Muscle of leg (tissue), 11 donors: ENCODE data around the gene TANGO2. TPM values are rescaled to one million over a fixed set of nuclear protein-coding genes. Genes with fewer than 3 reads are reported as not detected.

Experiments
- DNase-seq: peaks from one replicate; pipeline ENCODE4 v3.0.0; 2013
- H3K27ac ChIP-seq: one replicate; pipeline ENCODE4 v1.5.1; 2013; ENCODE audit warnings: mild to moderate bottlenecking, low read length, control low read depth
- H3K27me3 ChIP-seq: one replicate; pipeline ENCODE4 v1.6.1; 2013; ENCODE audit warnings: low read length; ENCODE audit not compliant: control insufficient read depth, insufficient read depth
- H3K36me3 ChIP-seq: one replicate; pipeline ENCODE4 v1.6.1; 2013; ENCODE audit warnings: low read length; ENCODE audit not compliant: control insufficient read depth, insufficient read depth
- H3K4me1 ChIP-seq: one replicate; pipeline ENCODE4 v1.6.1; 2013; ENCODE audit warnings: low read length; ENCODE audit not compliant: control insufficient read depth, insufficient read depth
- H3K4me3 ChIP-seq: one replicate; pipeline ENCODE4 v1.5.1; 2013; ENCODE audit warnings: low read length, control low read depth
- H3K9me3 ChIP-seq: replicated peaks from 2 replicates; pipeline ENCODE4 v1.6.1; 2013; ENCODE audit warnings: low read depth, low read length; ENCODE audit not compliant: control insufficient read depth
- WGBS: methylation state at CpG from one replicate; pipeline ENCODE4 v1.1.5; 2013; ENCODE audit warnings: missing lambda C conversion rate; ENCODE audit not compliant: insufficient coverage; 5-methylcytosine and 5-hydroxymethylcytosine counted together
- polyA plus RNA-seq, 8 donors: library from polyadenylated mRNA; unstranded; fragments of 120-200 nt; gene quantifications; one replicate each; pipeline versions ENCODE4 v1.2.1 to v1.2.3, GENCODE V29; 2013; ENCODE audit warnings: inconsistent platforms in 1 of 8, low replicate concordance in 1 of 8; ENCODE audit not compliant: insufficient read length in 8 of 8, insufficient read depth in 1 of 8
- total RNA-seq: library from RNA; stranded (reverse); fragments of 120-200 nt; gene quantifications from one replicate; pipeline ENCODE4 v1.2.4, GENCODE V29; 2013

TANGO2 gene
- total and polyA plus RNA-seq, 9 donors = 7.7 to 11.6 (median 9.1) TPM

- Histone ChIP-seq H3K36me3 (no peaks in the 10 kb centered on the region), H3K9me3 (no peaks in the 10 kb centered on the region), H3K27ac (no peak overlapping the region), H3K4me3 (no peak overlapping the region), H3K27me3 (peaks cover 30% of the 10 kb centered on the region), H3K4me1 (peaks cover 49% of the 10 kb centered on the region)
- DNase-seq = no peak
- WGBS = 55% methylated on average over 2 of the region's 5 CpGs
Measured at GRCh38 chr22:20014526-20015186, 6.3 kb upstream of the TANGO2 start.

GRCh38 chr22:20015187-20015625, 5.7 kb upstream of the TANGO2 start:
- no peaks in the 10 kb centered on the region for H3K9me3 ChIP-seq
- 88% methylated on average over 7 of the region's 10 CpGs for WGBS
- H3K4me3 ChIP-seq = no peak overlapping the region
- DNase-seq = no peak
- peaks cover 50% of the 10 kb centered on the region for H3K4me1 ChIP-seq
- no peak overlapping the region for H3K27ac ChIP-seq
- H3K27me3 ChIP-seq = peaks cover 31% of the 10 kb centered on the region
- no peaks in the 10 kb centered on the region for H3K36me3 ChIP-seq

GRCh38 chr22:20015971-20016733, 4.8 kb upstream of the TANGO2 start:
- DNase-seq = no peak

GRCh38 chr22:20016734-20017621, 3.9 kb upstream of the TANGO2 start, which contains the start of gene ARVCF:
Gene ARVCF, minus strand, starts transcription at chr22:20016823. Its CDS starts 26,029 bp downstream, at chr22:19990794.
- no peak within 1 kb of the TSS for H3K27ac ChIP-seq
- under 1% methylated on average over 73 of the region's 79 CpGs for WGBS
- peak within 1 kb of the TSS; percentile 58 for H3K4me3 ChIP-seq
- H3K4me1 ChIP-seq = peaks cover 51% of the 10 kb centered on the region
- H3K9me3 ChIP-seq = no peaks in the 10 kb centered on the region
- H3K27me3 ChIP-seq = peaks cover 31% of the 10 kb centered on the region
- no peaks in the 10 kb centered on the region for H3K36me3 ChIP-seq
- peak; percentile 96 for DNase-seq

More at GRCh38 chr22:20015971-20016733, 4.8 kb upstream of the TANGO2 start:
- Histone ChIP-seq H3K4me1 (peaks cover 45% of the 10 kb centered on the region), H3K9me3 (no peaks in the 10 kb centered on the region), H3K27me3 (peaks cover 31% of the 10 kb centered on the region), H3K36me3 (no peaks in the 10 kb centered on the region), H3K27ac (no peak overlapping the region), H3K4me3 (peak overlapping the region; percentile 58)
- 1% methylated on average over 90 of the region's 101 CpGs for WGBS

- H3K27me3 ChIP-seq = peaks cover 31% of the 10 kb centered on the region
- H3K4me3 ChIP-seq = no peak overlapping the region
- no peaks in the 10 kb centered on the region for H3K9me3 ChIP-seq
- no peak for DNase-seq
- WGBS = 47% methylated on average over 5 of the region's 9 CpGs
- H3K36me3 ChIP-seq = no peaks in the 10 kb centered on the region
- no peak overlapping the region for H3K27ac ChIP-seq
- peaks cover 56% of the 10 kb centered on the region for H3K4me1 ChIP-seq
Measured at GRCh38 chr22:20017622-20017958, 3.3 kb upstream of the TANGO2 start.

GRCh38 chr22:20018001-20018400, 2.9 kb upstream of the TANGO2 start:
- 71% methylated on average over 5 of the region's 5 CpGs for WGBS
- H3K27ac ChIP-seq = no peak overlapping the region
- no peaks in the 10 kb centered on the region for H3K36me3 ChIP-seq
- H3K9me3 ChIP-seq = no peaks in the 10 kb centered on the region
- no peak for DNase-seq
- H3K27me3 ChIP-seq = peaks cover 31% of the 10 kb centered on the region
- H3K4me1 ChIP-seq = peaks cover 53% of the 10 kb centered on the region
- H3K4me3 ChIP-seq = no peak overlapping the region

GRCh38 chr22:20019661-20020532, 1.0 kb upstream of the TANGO2 start:
- H3K27ac ChIP-seq = no peak overlapping the region
- no peak overlapping the region for H3K4me3 ChIP-seq
- WGBS = 85% methylated on average over 8 of the region's 8 CpGs
- DNase-seq = no peak
- no peaks in the 10 kb centered on the region for H3K36me3 ChIP-seq
- H3K4me1 ChIP-seq = peaks cover 38% of the 10 kb centered on the region
- peaks cover 31% of the 10 kb centered on the region for H3K27me3 ChIP-seq
- H3K9me3 ChIP-seq = no peaks in the 10 kb centered on the region

- Histone ChIP-seq H3K4me1 (peaks cover 28% of the 10 kb centered on the region), H3K4me3 (peak overlapping the region; percentile 85), H3K27ac (peak overlapping the region; percentile 32), H3K36me3 (no peaks in the 10 kb centered on the region), H3K27me3 (peaks cover 27% of the 10 kb centered on the region), H3K9me3 (no peaks in the 10 kb centered on the region)
- WGBS = 4% methylated on average over 18 of the region's 36 CpGs
- peak; percentile 74 for DNase-seq
Measured at GRCh38 chr22:20021196-20022181, 579 bp downstream of the TANGO2 start.
